HG03175 (cell line): ENCODE measurements around the gene RAVER1.
A peak's percentile ranks its signal among the peaks of the same experiment; 100 is the strongest.
"Not testable (repeated sequence)": the region's sequence is repeated elsewhere in the genome, so short reads cannot be mapped to it uniquely, and the experiment has no call there.

Experiments used
- ATAC-seq: cut with Tn5 transposase; IDR thresholded peaks from one replicate; pipeline ENCODE4 v1.9.1; 2021; ENCODE audit warnings: mild to moderate bottlenecking, moderate library complexity; ENCODE audit not compliant: unreplicated experiment

The RAVER1 gene

GRCh38 chr19:10344780-10345179 lies 11.5 kb upstream of the RAVER1 start:
- ATAC-seq: no peak

- ATAC-seq: no peak
Observed at GRCh38 chr19:10343495-10343894, 10.2 kb upstream of the RAVER1 start.

GRCh38 chr19:10339977-10340376 lies 6.6 kb upstream of the RAVER1 start:
- ATAC-seq: no peak

GRCh38 chr19:10339380-10339960 lies 6.1 kb upstream of the RAVER1 start, which contains the start of gene ICAM3:
ICAM3 (minus strand) TSS chr19:10339624; CDS start chr19:10339614, 10 bp downstream.
- peak; percentile 51 for ATAC-seq

- no peak for ATAC-seq
Observed at GRCh38 chr19:10338940-10339339, 5.6 kb upstream of the RAVER1 start.

- ATAC-seq: not testable (repeated sequence)
Observed at GRCh38 chr19:10336725-10337124, 3.4 kb upstream of the RAVER1 start.

- ATAC-seq: no peak
Observed at GRCh38 chr19:10335352-10335985, 2.1 kb upstream of the RAVER1 start.

DNA sequence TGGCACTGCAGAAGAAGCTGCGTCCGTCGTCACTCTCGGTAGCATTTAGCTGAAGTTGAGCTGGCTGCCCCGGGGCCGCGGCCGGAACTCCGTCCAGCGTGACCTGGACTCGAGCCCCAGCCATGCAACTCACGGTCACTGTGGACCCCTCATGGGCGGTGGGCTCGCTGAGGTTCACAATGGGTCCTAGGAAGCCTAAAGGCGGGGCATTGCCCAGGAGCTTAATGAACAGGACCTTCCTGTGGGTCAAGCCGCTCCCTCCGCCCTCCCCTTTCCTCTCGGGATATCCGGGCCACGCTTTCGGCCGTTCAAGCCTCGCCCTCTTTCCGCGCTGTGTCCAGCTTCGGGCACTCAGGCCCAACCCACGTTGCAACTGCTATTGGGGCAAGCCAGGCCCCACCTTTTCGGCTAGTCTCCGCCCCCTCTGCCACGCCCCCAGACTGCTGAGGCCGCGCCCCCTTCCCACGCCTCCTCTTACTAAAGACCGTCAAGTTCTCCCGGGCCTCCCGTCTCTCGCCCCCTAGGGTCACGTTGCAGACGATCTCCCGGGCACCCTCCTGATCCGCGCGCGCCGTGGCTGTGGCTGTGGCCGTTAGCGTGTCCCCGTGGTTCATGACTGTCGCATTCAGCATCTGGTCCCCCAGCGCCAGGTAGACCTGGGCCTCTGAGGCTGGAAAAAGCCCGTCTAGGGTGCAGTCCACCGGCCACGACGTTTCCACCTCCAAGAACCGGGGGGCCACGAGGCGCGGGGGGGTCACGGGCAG lies 1.4 kb upstream of the RAVER1 start:
- no peak for ATAC-seq

DNA sequence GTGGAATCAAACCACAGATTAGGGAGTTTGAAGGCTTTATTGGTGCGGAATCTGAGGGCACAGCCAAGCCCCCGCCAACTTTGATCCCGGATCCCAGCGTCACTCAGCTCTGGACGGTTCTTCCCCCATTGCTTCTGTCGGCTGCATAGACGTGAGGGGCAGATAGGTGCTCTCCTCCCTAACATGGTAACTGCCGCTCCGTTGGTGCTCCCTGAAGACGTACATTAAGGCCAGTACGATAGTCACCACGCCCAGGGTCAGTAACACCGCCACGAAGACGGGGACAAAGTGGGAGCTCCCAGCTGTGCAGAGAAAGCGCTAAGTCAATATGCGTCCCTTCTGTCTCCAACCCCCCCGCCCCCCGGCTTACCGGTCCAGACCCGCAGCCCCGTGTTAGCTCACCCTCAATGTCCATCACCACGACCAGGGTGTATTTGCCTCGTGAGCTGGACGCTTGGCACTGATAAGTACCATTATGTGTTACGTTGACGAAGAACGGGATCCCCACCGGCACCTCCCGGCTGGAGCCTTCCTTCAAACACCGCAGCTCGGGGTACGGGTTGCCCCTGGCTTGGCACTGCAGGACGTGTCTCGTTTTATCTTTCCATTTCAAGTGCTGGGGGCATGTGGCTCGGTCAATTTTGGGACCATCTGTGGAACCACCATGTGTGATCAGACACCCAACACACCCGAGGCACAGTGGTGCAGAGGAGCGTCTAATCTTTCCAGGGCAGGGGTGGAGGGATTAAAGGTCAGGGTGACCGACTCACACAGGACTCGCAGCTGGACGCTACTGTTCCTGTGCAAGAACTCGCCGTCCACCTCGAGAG lies 644 bp upstream of the RAVER1 start:
- ATAC-seq: no peak

GRCh38 chr19:10332158-10332964 lies 968 bp downstream of the RAVER1 start:
- peak; percentile 5 for ATAC-seq

DNA sequence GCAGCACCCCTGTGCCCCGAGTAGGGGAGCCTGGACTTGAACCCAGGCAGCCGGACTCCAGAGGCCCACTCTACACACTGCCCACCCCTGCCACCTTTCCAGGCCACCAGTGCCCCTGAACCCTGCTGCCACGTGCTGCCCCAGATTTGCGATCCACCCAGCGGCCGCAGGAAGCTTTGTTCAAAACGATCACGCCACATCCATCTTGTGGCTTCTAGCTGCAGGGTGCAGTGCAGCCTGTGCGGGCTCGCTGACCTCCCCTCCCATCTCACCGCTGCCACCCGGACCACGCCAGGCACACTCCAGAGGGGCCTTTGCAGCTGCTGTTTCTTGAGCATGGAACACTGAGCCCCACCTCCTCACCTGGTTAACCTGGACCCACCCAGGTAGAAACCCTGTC lies 3.8 kb downstream of the RAVER1 start:
- ATAC-seq: no peak

- ATAC-seq: no peak
Observed at GRCh38 chr19:10328558-10329429, 4.5 kb downstream of the RAVER1 start.

DNA sequence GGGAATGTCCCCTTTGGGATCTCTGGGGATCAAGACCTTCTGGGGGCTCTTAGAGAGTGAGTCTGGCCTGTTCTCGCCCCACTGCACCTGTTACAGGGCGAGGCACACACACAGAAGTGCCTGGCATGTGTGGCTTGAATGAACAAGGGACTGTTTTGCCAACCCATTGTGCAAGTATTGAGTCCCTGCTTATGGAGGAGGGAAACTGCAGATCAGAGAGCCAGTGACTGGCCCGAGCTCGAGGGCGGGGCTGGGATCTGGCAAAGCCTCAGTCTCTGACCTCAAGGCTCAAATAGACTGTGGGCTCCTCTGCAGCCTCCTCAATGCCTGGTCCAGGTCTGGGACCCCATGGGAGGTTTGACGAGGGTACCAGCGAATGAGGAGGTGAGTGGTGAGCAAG lies 5.5 kb downstream of the RAVER1 start:
- ATAC-seq: no peak

GRCh38 chr19:10325732-10326131 lies 7.6 kb downstream of the RAVER1 start:
- ATAC-seq: no peak

DNA sequence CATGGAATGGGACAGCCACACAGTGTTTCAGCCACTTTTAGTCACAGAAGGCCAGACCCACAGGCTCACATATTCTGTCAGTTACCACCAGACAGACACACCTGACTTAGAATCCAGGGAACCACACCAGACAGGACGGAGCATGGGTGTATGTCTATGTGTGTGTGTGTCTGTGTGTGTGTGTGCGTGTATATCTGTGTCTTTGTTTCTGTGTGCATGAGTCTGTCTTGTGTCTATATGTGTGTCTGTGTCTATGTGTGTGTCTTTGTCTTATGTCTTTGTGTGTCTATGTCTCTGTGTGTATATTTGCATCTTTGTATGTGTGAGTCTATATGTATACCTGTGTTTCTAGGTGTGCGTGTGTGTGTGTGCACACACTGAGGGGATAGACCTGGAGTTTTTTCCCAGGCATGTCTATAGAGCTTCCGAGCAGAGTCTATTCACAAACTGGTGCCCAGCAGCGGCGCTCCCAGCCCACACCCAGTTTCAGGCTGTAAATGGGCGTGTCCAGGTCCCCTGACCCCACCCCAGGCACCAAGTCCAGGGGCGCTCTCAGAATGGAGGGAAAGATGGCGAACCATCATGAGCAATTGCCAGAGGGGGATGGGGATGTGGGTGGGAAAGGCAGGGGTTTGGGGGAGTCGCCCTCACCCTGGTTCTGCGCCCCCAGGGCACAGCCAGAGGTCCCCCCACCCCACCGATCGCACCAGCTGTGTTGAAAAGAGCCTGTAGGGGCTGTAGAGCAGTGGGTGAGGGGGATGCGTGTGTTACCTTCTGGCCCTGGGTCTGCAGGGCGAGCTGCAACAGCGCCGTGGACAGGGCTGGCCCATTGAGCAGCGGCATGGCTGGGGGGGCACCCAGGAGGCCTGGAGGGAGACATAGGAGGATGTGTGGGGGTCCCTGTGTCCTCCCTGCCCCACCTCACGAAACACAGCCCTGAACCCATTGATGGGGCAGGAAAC lies 11.2 kb downstream of the RAVER1 start:
- ATAC-seq: no peak

DNA sequence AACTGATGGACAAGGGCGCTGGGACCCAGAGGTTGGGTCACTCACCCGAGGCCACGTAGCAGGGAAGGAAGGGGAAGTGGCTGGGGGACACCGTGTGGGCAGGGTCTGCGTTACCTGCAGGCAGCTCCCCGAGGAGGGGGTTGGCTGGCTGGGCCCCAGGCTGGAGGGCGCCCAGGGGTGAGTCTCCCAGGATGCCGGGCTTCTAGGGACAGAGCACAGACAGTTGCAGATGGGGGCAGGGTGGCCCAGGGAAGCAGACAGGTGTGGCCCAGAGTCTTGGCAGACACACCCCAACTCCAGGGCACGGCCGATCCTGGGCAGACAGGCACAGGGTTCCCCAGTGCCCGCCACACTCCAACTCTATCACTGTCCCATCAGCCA lies 11.9 kb downstream of the RAVER1 start:
- no peak for ATAC-seq

- ATAC-seq: no peak
Observed at GRCh38 chr19:10320602-10321416, 12.5 kb downstream of the RAVER1 start.
